OCI-LY1 (cell line): ENCODE results near the gene TEX10.

Source experiments
- H2AFZ ChIP-seq: fragments of 200-600 bp; sonication (generic), shearing (Covaris generic); 2 replicates; pipeline ENCODE4 v1.6.0; 2014; ENCODE audit warnings: antibody characterized with exemption, mild to moderate bottlenecking, low read length
- H3F3A ChIP-seq: fragments of 200-600 bp; sonication (generic), shearing (Covaris generic); 2 replicates; pipeline ENCODE4 v1.6.0; 2014; ENCODE audit warnings: mild to moderate bottlenecking, antibody characterized with exemption, low read length, moderate library complexity; ENCODE audit not compliant: insufficient read depth
- H3K27ac ChIP-seq: fragments of 200-600 bp; sonication (generic); 2 replicates; pipeline ENCODE4 v1.5.1; 2014; ENCODE audit warnings: low read length, mixed run types, mild to moderate bottlenecking, low read depth; ENCODE audit not compliant: poor library complexity, severe bottlenecking
- H3K27me3 ChIP-seq: fragments of 200-600 bp; sonication (generic); 2 replicates; pipeline ENCODE4 v1.6.0; 2014; ENCODE audit warnings: antibody characterized with exemption, mild to moderate bottlenecking, low read length, moderate library complexity; ENCODE audit not compliant: insufficient read depth
- H3K36me3 ChIP-seq: fragments of 200-600 bp; sonication (generic); 2 replicates; pipeline ENCODE4 v1.6.1; 2014; ENCODE audit warnings: mild to moderate bottlenecking, antibody characterized with exemption, low read length, moderate library complexity, mixed read lengths; ENCODE audit not compliant: insufficient read depth
- H3K4me1 ChIP-seq: fragments of 200-600 bp; sonication (generic); 2 replicates; pipeline ENCODE4 v1.5.1; 2014; ENCODE audit warnings: mild to moderate bottlenecking, low read length, moderate library complexity; ENCODE audit not compliant: insufficient read depth, severe bottlenecking
- H3K4me2 ChIP-seq: fragments of 200-600 bp; sonication (generic), shearing (Covaris generic); 2 replicates; pipeline ENCODE4 v1.6.1; 2014; ENCODE audit warnings: low read length
- H3K4me3 ChIP-seq: fragments of 200-600 bp; sonication (generic); 2 replicates; pipeline ENCODE4 v1.5.1; 2014; ENCODE audit warnings: low read length, low read depth, mild to moderate bottlenecking, mixed read lengths; ENCODE audit not compliant: poor library complexity, severe bottlenecking
- H3K79me2 ChIP-seq: fragments of 200-600 bp; shearing (Covaris generic); 2 replicates; pipeline ENCODE4 v1.6.1; 2016; ENCODE audit warnings: mixed run types, low read length, mixed read lengths; ENCODE audit not compliant: insufficient read depth
- H3K9ac ChIP-seq: fragments of 200-600 bp; sonication (generic), shearing (Covaris generic); 2 replicates; pipeline ENCODE4 v1.6.1; 2014; ENCODE audit warnings: mild to moderate bottlenecking, low read length, mixed read lengths
- H3K9me2 ChIP-seq: fragments of 200-600 bp; sonication (generic), shearing (Covaris generic); 2 replicates; pipeline ENCODE4 v1.6.1; 2014; ENCODE audit warnings: low read depth, mild to moderate bottlenecking, low read length, mixed read lengths
- H3K9me3 ChIP-seq: fragments of 200-600 bp; shearing (Covaris generic); 2 replicates; pipeline ENCODE4 v1.6.1; 2014; ENCODE audit warnings: low read length, mixed read lengths
- H4K20me1 ChIP-seq: fragments of 200-600 bp; sonication (generic), shearing (Covaris generic); 2 replicates; pipeline ENCODE4 v1.6.0; 2016; ENCODE audit warnings: mild to moderate bottlenecking, low read length; ENCODE audit not compliant: insufficient read depth
- CTCF ChIP-seq: fragments of 200-600 bp; sonication (generic), shearing (Covaris generic); IDR thresholded peaks from 2 replicates; pipeline ENCODE4 v1.5.1; 2017; ENCODE audit warnings: mild to moderate bottlenecking, antibody characterized with exemption, low read length, moderate library complexity, mixed read lengths
- EZH2 ChIP-seq: fragments of 200-600 bp; sonication (generic), shearing (Covaris generic); IDR thresholded peaks from 2 replicates; pipeline ENCODE4 v1.8.0; 2017; ENCODE audit warnings: borderline replicate concordance, mixed run types, mild to moderate bottlenecking, antibody characterized with exemption, low read length, moderate library complexity, mixed read lengths

TEX10 gene

DNA sequence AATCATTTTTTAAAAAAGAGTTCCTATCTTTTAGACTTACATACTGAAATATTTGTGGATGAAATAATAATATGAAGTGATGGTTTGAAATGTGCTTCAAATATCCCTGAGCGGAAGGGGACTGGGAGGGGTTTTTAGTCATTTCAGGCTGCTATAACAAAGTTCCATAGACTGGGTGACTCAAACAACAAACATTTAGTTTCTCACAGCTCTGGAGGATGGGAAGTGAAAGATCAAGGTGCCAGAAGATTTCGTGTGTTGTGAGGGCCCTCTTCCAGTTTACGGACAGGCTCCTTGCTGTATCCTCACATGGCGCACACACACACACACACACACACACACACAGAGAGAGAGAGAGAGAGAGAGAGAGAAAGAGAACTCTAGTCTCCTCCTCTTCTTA lies 27.1 kb upstream of the TEX10 start:
- Histone ChIP-seq H2AFZ (no peak overlapping the region), H3K9me2 (no peaks in the 10 kb centered on the region), H3K9ac (no peak overlapping the region), H3K36me3 (no peaks in the 10 kb centered on the region), H3K9me3 (peaks cover 7% of the 10 kb centered on the region; the same call in 1 of the 2 replicates), H3K4me3 (no peak overlapping the region), H3K79me2 (no peaks in the 10 kb centered on the region), H4K20me1 (no peaks in the 10 kb centered on the region), H3K4me2 (no peak overlapping the region), H3K27ac (no peak overlapping the region), H3F3A (no peaks in the 10 kb centered on the region), H3K27me3 (no peaks in the 10 kb centered on the region), H3K4me1 (no peaks in the 10 kb centered on the region)
- no peak for TF ChIP-seq CTCF
- TF ChIP-seq EZH2, result no peak

DNA sequence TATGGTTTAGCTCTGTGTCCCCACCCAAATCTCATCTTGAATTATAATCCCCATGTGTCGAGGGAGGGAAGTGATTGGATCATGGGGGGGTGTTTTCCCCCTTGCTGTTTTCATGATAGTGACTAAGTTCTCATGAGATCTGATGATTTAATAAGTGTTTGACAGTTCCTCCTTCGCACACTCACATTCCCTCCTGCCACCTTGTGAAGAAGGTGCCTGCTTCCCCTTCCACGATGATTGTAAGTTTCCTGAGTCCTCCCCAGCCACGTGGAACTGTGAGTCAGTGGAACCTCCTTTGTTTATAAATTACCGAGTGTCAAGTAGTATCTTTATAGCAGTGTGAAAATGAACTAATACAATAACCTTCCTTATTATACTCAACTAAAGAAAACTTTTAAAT lies 24.3 kb upstream of the TEX10 start:
- Histone ChIP-seq H3K4me2 (no peak overlapping the region), H3K4me3 (no peak overlapping the region), H4K20me1 (no peaks in the 10 kb centered on the region), H3K36me3 (no peaks in the 10 kb centered on the region), H3K79me2 (no peaks in the 10 kb centered on the region), H3K27ac (no peak overlapping the region), H3K9me2 (no peaks in the 10 kb centered on the region), H3K9ac (no peak overlapping the region), H3K9me3 (no peaks in the 10 kb centered on the region), H3F3A (no peaks in the 10 kb centered on the region), H3K4me1 (no peaks in the 10 kb centered on the region), H3K27me3 (no peaks in the 10 kb centered on the region), H2AFZ (no peak overlapping the region)
- TF ChIP-seq EZH2, result no peak

DNA sequence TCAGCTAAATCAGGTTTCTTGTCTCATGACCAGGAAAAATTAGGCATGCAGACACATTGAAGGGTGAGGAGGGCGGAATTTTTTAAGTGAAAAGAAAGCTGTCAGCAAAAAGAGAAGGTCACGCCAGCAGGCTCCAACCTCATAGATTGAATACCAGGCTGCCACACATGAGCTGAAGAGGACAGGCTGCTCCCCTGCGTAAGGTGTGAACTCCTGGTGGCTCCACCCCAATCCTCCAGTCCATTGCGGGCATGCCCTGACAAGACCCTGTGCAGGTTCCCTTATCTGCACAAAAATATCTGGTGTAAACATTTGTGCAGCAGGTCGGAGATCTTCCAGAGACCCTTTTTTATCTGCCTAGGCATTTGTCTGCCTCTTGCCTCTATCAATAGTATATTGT lies 22.9 kb upstream of the TEX10 start:
- H2AFZ ChIP-seq, result no peak overlapping the region
- H3K9me3 ChIP-seq, result no peaks in the 10 kb centered on the region
- no peak overlapping the region for H3K4me3 ChIP-seq
- no peaks in the 10 kb centered on the region for H3K4me1 ChIP-seq
- no peaks in the 10 kb centered on the region for H3K36me3 ChIP-seq
- H3F3A ChIP-seq, result no peaks in the 10 kb centered on the region
- no peaks in the 10 kb centered on the region for H3K79me2 ChIP-seq
- H3K9me2 ChIP-seq, result no peaks in the 10 kb centered on the region
- no peak overlapping the region for H3K4me2 ChIP-seq
- H3K27ac ChIP-seq, result no peak overlapping the region
- TF ChIP-seq EZH2, result no peak
- no peak for TF ChIP-seq CTCF
- H3K9ac ChIP-seq, result no peak overlapping the region
- no peaks in the 10 kb centered on the region for H4K20me1 ChIP-seq
- no peaks in the 10 kb centered on the region for H3K27me3 ChIP-seq

DNA sequence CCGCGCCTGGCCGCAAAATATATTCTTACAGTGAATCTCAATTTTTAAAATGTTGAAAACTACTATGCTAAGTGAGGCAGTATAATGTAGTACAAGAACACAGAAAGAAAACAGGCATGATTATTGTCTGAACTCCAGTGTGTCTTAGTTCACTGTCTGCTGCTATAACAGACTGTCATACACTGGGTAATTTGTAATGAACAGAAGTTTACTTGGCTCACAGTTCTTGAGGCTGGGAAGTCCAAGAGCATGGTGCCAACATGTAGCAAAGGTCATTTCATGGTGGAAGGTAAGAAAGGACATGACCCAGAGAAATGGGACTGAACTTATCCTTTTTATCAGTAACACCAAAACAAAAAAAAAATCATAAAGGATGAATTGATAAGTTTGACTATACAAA lies 19.9 kb upstream of the TEX10 start:
- Histone ChIP-seq H3K4me3 (no peak overlapping the region), H3K36me3 (no peaks in the 10 kb centered on the region), H4K20me1 (no peaks in the 10 kb centered on the region), H3K79me2 (no peaks in the 10 kb centered on the region), H3K4me1 (no peaks in the 10 kb centered on the region), H3K27me3 (no peaks in the 10 kb centered on the region), H3F3A (no peaks in the 10 kb centered on the region), H3K9me3 (peaks cover 4% of the 10 kb centered on the region; the same call in 1 of the 2 replicates), H2AFZ (no peak overlapping the region), H3K27ac (no peak overlapping the region), H3K4me2 (no peak overlapping the region), H3K9ac (no peak overlapping the region), H3K9me2 (no peaks in the 10 kb centered on the region)
- TF ChIP-seq EZH2, result no peak
- no peak for TF ChIP-seq CTCF
